ENCODE results near the gene DPF3.
A peak's percentile ranks its signal among the peaks of the same experiment; 100 is the strongest.

The DPF3 gene

GRCh38 chr14:72809063-72809462 is 84.8 kb downstream of the DPF3 start:
- Histone ChIP-seq H3K27ac (ENCODE audit: low read length) (no peak overlapping the region), H3K9me3 (ENCODE audit: insufficient read depth, low read depth, low read length) (no peaks in the 10 kb centered on the region), H3K4me1 (ENCODE audit: insufficient read depth, low read length) (peaks cover 5% of the 10 kb centered on the region)

GRCh38 chr14:72808564-72808963 is 85.3 kb downstream of the DPF3 start:
- peaks cover 22% of the 10 kb centered on the region for H3K27me3 ChIP-seq (ENCODE audit: insufficient read depth, low read length)
- H3K9ac ChIP-seq (ENCODE audit: low read depth, low read length): no peak overlapping the region
- H3K4me1 ChIP-seq (ENCODE audit: insufficient read depth, low read length): peaks cover 10% of the 10 kb centered on the region
- no peak overlapping the region for H3K4me3 ChIP-seq (ENCODE audit: low read length)
- H3K27ac ChIP-seq (ENCODE audit: low read length): no peak overlapping the region
- no peaks in the 10 kb centered on the region for H3K36me3 ChIP-seq (ENCODE audit: insufficient read depth, low read depth, low read length)
- no peaks in the 10 kb centered on the region for H3K9me3 ChIP-seq (ENCODE audit: insufficient read depth, low read depth, low read length)

More at GRCh38 chr14:72809063-72809462, 84.8 kb downstream of the DPF3 start:
- no peak overlapping the region for H3K9ac ChIP-seq (ENCODE audit: low read depth, low read length)
- H3K36me3 ChIP-seq (ENCODE audit: insufficient read depth, low read depth, low read length): no peaks in the 10 kb centered on the region
- H3K4me3 ChIP-seq (ENCODE audit: low read length): no peak overlapping the region
- H3K27me3 ChIP-seq (ENCODE audit: insufficient read depth, low read length): peaks cover 18% of the 10 kb centered on the region

- Histone ChIP-seq H3K27ac (ENCODE audit: low read length) (no peak overlapping the region), H3K36me3 (ENCODE audit: insufficient read depth, low read depth, low read length) (no peaks in the 10 kb centered on the region), H3K9ac (ENCODE audit: low read depth, low read length) (no peak overlapping the region), H3K27me3 (ENCODE audit: insufficient read depth, low read length) (peaks cover 42% of the 10 kb centered on the region), H3K9me3 (ENCODE audit: insufficient read depth, low read depth, low read length) (no peaks in the 10 kb centered on the region), H3K4me1 (ENCODE audit: insufficient read depth, low read length) (peaks cover 12% of the 10 kb centered on the region), H3K4me3 (ENCODE audit: low read length) (no peak overlapping the region)
These were observed 91.3 kb downstream of the DPF3 start for GRCh38 chr14:72802588-72802946.

- H3K27ac ChIP-seq (ENCODE audit: low read length): no peak overlapping the region
- H3K27me3 ChIP-seq (ENCODE audit: insufficient read depth, low read length): peaks cover 41% of the 10 kb centered on the region
- no peaks in the 10 kb centered on the region for H3K9me3 ChIP-seq (ENCODE audit: insufficient read depth, low read depth, low read length)
- H3K36me3 ChIP-seq (ENCODE audit: insufficient read depth, low read depth, low read length): no peaks in the 10 kb centered on the region
- no peak overlapping the region for H3K9ac ChIP-seq (ENCODE audit: low read depth, low read length)
- H3K4me3 ChIP-seq (ENCODE audit: low read length): no peak overlapping the region
- H3K4me1 ChIP-seq (ENCODE audit: insufficient read depth, low read length): peaks cover 14% of the 10 kb centered on the region
These were observed 91.9 kb downstream of the DPF3 start for GRCh38 chr14:72801836-72802587.

GRCh38 chr14:72801381-72801812 is 92.5 kb downstream of the DPF3 start:
- H3K27me3 ChIP-seq (ENCODE audit: insufficient read depth, low read length): peaks cover 34% of the 10 kb centered on the region
- no peaks in the 10 kb centered on the region for H3K9me3 ChIP-seq (ENCODE audit: insufficient read depth, low read depth, low read length)
- peaks cover 19% of the 10 kb centered on the region for H3K4me1 ChIP-seq (ENCODE audit: insufficient read depth, low read length)
- no peak overlapping the region for H3K4me3 ChIP-seq (ENCODE audit: low read length)
- no peak overlapping the region for H3K27ac ChIP-seq (ENCODE audit: low read length)
- no peaks in the 10 kb centered on the region for H3K36me3 ChIP-seq (ENCODE audit: insufficient read depth, low read depth, low read length)
- H3K9ac ChIP-seq (ENCODE audit: low read depth, low read length): no peak overlapping the region

GRCh38 chr14:72800848-72801370 is 93.0 kb downstream of the DPF3 start:
- Histone ChIP-seq H3K27ac (ENCODE audit: low read length) (no peak overlapping the region), H3K27me3 (ENCODE audit: insufficient read depth, low read length) (peaks cover 30% of the 10 kb centered on the region), H3K4me3 (ENCODE audit: low read length) (no peak overlapping the region), H3K36me3 (ENCODE audit: insufficient read depth, low read depth, low read length) (no peaks in the 10 kb centered on the region), H3K4me1 (ENCODE audit: insufficient read depth, low read length) (peaks cover 19% of the 10 kb centered on the region), H3K9me3 (ENCODE audit: insufficient read depth, low read depth, low read length) (no peaks in the 10 kb centered on the region), H3K9ac (ENCODE audit: low read depth, low read length) (no peak overlapping the region)

GRCh38 chr14:72800296-72800695 is 93.6 kb downstream of the DPF3 start:
- Histone ChIP-seq H3K36me3 (ENCODE audit: insufficient read depth, low read depth, low read length) (no peaks in the 10 kb centered on the region), H3K4me3 (ENCODE audit: low read length) (no peak overlapping the region), H3K9me3 (ENCODE audit: insufficient read depth, low read depth, low read length) (no peaks in the 10 kb centered on the region), H3K9ac (ENCODE audit: low read depth, low read length) (no peak overlapping the region), H3K4me1 (ENCODE audit: insufficient read depth, low read length) (peaks cover 19% of the 10 kb centered on the region), H3K27me3 (ENCODE audit: insufficient read depth, low read length) (peaks cover 23% of the 10 kb centered on the region), H3K27ac (ENCODE audit: low read length) (no peak overlapping the region)

GRCh38 chr14:72796935-72797334 is 97.0 kb downstream of the DPF3 start:
- no peaks in the 10 kb centered on the region for H3K9me3 ChIP-seq (ENCODE audit: insufficient read depth, low read depth, low read length)
- peak overlapping the region; percentile 29; the same call in 1 of the 2 replicates for H3K4me3 ChIP-seq (ENCODE audit: low read length)
- H3K27me3 ChIP-seq (ENCODE audit: insufficient read depth, low read length): peaks cover 3% of the 10 kb centered on the region
- H3K27ac ChIP-seq (ENCODE audit: low read length): no peak overlapping the region
- H3K9ac ChIP-seq (ENCODE audit: low read depth, low read length): no peak overlapping the region
- H3K36me3 ChIP-seq (ENCODE audit: insufficient read depth, low read depth, low read length): no peaks in the 10 kb centered on the region
- peaks cover 10% of the 10 kb centered on the region; the same call in 1 of the 2 replicates for H3K4me1 ChIP-seq (ENCODE audit: insufficient read depth, low read length)

GRCh38 chr14:72793156-72793939 is 100.6 kb downstream of the DPF3 start:
- H3K9ac ChIP-seq (ENCODE audit: low read depth, low read length): no peak overlapping the region
- H3K4me1 ChIP-seq (ENCODE audit: insufficient read depth, low read length): peaks cover 10% of the 10 kb centered on the region; the same call in 1 of the 2 replicates
- no peak overlapping the region for H3K4me3 ChIP-seq (ENCODE audit: low read length)
- H3K27ac ChIP-seq (ENCODE audit: low read length): no peak overlapping the region
- H3K27me3 ChIP-seq (ENCODE audit: insufficient read depth, low read length): no peaks in the 10 kb centered on the region
- H3K36me3 ChIP-seq (ENCODE audit: insufficient read depth, low read depth, low read length): no peaks in the 10 kb centered on the region
- H3K9me3 ChIP-seq (ENCODE audit: insufficient read depth, low read depth, low read length): no peaks in the 10 kb centered on the region

GRCh38 chr14:72792051-72792788 is 101.7 kb downstream of the DPF3 start:
- Histone ChIP-seq H3K27me3 (ENCODE audit: insufficient read depth, low read length) (no peaks in the 10 kb centered on the region), H3K36me3 (ENCODE audit: insufficient read depth, low read depth, low read length) (no peaks in the 10 kb centered on the region), H3K4me1 (ENCODE audit: insufficient read depth, low read length) (peaks cover 8% of the 10 kb centered on the region; the same call in 1 of the 2 replicates), H3K4me3 (ENCODE audit: low read length) (no peak overlapping the region), H3K9ac (ENCODE audit: low read depth, low read length) (no peak overlapping the region), H3K9me3 (ENCODE audit: insufficient read depth, low read depth, low read length) (no peaks in the 10 kb centered on the region), H3K27ac (ENCODE audit: low read length) (no peak overlapping the region)

- no peaks in the 10 kb centered on the region for H3K36me3 ChIP-seq (ENCODE audit: insufficient read depth, low read depth, low read length)
- H3K4me1 ChIP-seq (ENCODE audit: insufficient read depth, low read length): 0 out of 2 replicates have a peak, but pooled peaks cover 3% of the 10 kb centered on the region
- H3K4me3 ChIP-seq (ENCODE audit: low read length): no peak overlapping the region
- no peak overlapping the region for H3K27ac ChIP-seq (ENCODE audit: low read length)
- no peak overlapping the region for H3K9ac ChIP-seq (ENCODE audit: low read depth, low read length)
- H3K9me3 ChIP-seq (ENCODE audit: insufficient read depth, low read depth, low read length): no peaks in the 10 kb centered on the region
- no peaks in the 10 kb centered on the region for H3K27me3 ChIP-seq (ENCODE audit: insufficient read depth, low read length)
These were observed 102.9 kb downstream of the DPF3 start for GRCh38 chr14:72790887-72791566.

Data from iPS-20b (cell line).